DOHH2 (cell line): ENCODE measurements around the gene IKZF2.

ENCODE experiments used
- CTCF ChIP-seq: fragments of 200-600 bp; sonication (generic); IDR thresholded peaks from one replicate; pipeline ENCODE4 v1.5.1; 2014; ENCODE audit warnings: antibody characterized with exemption, mild to moderate bottlenecking, low read depth, low read length; ENCODE audit not compliant: poor library complexity, severe bottlenecking
- EZH2phosphoT487 ChIP-seq: fragments of 200-600 bp; sonication (generic); IDR thresholded peaks from 2 replicates; pipeline ENCODE4 v1.6.1; 2017; ENCODE audit warnings: borderline replicate concordance, mild to moderate bottlenecking, antibody characterized with exemption, low read length, moderate library complexity, mixed read lengths

- TF ChIP-seq CTCF (no peak), EZH2phosphoT487 (no peak)
Measured at GRCh38 chr2:213080969-213081617, 70.3 kb downstream of the IKZF2 start.
